Adrenal gland (tissue), 5 donors: Measurements from ENCODE around the gene SEMA3A.

Source experiments
- CTCF ChIP-seq, 6 experiments: fragments of 450-650 bp in 4 of 6; fragments of 200-600 bp in 2 of 6; sonication (generic) in 1 of 6; IDR thresholded peaks; 1 replicate in 5 of 6; 2 replicates in 1 of 6; pipeline versions ENCODE4 v1.5.1 to v1.8.0; 2016 to 2021; ENCODE audit warnings: antibody characterized with exemption in 6 of 6, mild to moderate bottlenecking in 2 of 6, moderate library complexity in 1 of 6
- POLR2A ChIP-seq, 2 donors: fragments of 450-650 bp; IDR thresholded peaks; one replicate each; pipeline ENCODE4 v1.6.1; 2017; ENCODE audit warnings: antibody characterized with exemption in 2 of 2, mild to moderate bottlenecking in 2 of 2, moderate library complexity in 1 of 2
- donor health status: DM: no; HTN: no; CAD: no.

GRCh38 chr7:83964318-83964717 is 230.3 kb downstream of the SEMA3A start:
- TF ChIP-seq CTCF (IDR thresholded peaks at IDR 0.05), result no peak
- no peak for TF ChIP-seq POLR2A (IDR thresholded peaks at IDR 0.05)
